Uterus (tissue), 2 donors: ENCODE data around the gene ANKRD13C.

ENCODE experiments used
- POLR2A ChIP-seq, 2 donors: fragments of 450-650 bp; IDR thresholded peaks; one replicate each; pipeline ENCODE4 v1.6.1; 2016; ENCODE audit warnings: antibody characterized with exemption in 2 of 2, mild to moderate bottlenecking in 1 of 2, moderate library complexity in 1 of 2
- TF ChIP-seq, protein P1 (sequence below), 4 experiments: fragments of 200-600 bp in 2 of 4; fragments of 450-650 bp in 2 of 4; sonication (generic) in 2 of 4; IDR thresholded peaks; one replicate each; pipeline ENCODE4 v1.5.1; 2016 to 2019; ENCODE audit warnings: antibody characterized with exemption in 4 of 4, mild to moderate bottlenecking in 2 of 4, moderate library complexity in 1 of 4

DNA sequence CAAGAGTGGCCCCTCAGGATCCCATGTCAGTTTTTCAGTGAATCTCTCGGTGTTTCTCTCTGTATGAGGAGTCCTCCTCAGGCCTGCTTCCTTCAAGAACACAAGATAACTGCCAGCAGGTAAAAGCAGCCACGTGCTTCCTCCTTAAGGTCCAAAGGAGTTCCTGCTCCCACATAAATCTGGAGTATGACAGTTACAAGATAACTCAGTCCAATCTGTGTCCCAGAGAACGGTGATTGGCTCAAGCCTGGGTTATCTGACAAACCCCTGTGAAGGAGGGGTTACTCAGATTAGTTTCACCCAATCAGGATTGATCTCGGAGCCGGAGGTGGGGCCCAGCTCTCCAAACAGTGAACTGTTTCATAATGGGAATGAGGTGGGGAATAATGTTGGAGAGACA, 5.8 kb upstream of the ANKRD13C start:
- TF ChIP-seq POLR2A (IDR thresholded peaks at IDR 0.05) = no peak
- TF ChIP-seq, protein P1, sequence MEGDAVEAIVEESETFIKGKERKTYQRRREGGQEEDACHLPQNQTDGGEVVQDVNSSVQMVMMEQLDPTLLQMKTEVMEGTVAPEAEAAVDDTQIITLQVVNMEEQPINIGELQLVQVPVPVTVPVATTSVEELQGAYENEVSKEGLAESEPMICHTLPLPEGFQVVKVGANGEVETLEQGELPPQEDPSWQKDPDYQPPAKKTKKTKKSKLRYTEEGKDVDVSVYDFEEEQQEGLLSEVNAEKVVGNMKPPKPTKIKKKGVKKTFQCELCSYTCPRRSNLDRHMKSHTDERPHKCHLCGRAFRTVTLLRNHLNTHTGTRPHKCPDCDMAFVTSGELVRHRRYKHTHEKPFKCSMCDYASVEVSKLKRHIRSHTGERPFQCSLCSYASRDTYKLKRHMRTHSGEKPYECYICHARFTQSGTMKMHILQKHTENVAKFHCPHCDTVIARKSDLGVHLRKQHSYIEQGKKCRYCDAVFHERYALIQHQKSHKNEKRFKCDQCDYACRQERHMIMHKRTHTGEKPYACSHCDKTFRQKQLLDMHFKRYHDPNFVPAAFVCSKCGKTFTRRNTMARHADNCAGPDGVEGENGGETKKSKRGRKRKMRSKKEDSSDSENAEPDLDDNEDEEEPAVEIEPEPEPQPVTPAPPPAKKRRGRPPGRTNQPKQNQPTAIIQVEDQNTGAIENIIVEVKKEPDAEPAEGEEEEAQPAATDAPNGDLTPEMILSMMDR (IDR thresholded peaks at IDR 0.05) = no peak
